Measurements from ENCODE around the gene NMT1.

Gene NMT1

DNA sequence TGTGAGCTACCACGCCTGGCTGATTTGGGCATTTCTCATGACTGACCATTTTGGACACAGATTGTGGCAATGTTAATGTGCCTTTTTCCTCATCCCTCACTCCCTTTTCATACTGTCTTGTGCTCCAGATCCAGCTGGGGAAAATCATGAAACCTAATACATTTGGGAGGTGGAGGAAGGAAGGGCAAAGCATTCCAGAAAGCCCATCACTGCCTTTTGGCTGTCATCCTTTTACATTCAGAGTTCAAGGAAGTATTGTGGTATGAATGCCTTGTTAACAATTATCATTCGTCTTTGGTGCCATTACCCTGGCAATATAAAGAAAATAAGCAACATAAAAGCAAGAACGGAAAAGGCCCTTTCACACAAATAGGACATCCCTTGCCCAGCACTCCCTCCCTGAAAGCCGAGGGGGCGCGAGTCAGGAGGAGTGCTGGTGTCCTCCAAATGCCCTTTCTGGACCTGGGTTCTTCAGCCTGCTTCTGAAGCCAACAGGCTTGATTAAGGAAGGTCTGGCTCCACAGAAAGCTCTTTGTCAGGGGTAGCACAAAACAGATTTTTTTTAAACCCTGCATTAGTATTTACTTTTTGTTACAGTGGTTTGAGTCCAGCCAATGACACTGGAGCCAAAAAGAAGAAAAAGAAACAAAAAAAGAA lies 20.1 kb downstream of the NMT1 start:
- DNase-seq (ENCODE audit: low read depth) = no peak

DNA sequence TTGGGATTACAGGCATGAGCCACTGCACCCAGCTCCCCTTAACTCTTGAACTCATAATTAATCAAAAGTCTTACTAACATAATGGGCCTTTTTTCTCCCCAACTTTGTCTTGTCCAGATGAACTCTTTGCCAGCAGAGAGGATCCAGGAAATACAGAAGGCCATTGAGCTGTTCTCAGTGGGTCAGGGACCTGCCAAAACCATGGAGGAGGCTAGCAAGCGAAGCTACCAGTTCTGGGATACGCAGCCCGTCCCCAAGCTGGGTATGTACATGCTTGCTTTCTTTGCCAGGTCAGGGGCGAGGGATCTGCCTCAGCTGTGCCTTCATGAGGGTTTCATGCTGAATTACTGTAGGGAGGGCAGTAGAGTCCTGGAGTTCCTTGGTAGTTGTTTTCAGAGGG lies 25.3 kb downstream of the NMT1 start:
- no peak for DNase-seq (ENCODE audit: low read depth)

DNA sequence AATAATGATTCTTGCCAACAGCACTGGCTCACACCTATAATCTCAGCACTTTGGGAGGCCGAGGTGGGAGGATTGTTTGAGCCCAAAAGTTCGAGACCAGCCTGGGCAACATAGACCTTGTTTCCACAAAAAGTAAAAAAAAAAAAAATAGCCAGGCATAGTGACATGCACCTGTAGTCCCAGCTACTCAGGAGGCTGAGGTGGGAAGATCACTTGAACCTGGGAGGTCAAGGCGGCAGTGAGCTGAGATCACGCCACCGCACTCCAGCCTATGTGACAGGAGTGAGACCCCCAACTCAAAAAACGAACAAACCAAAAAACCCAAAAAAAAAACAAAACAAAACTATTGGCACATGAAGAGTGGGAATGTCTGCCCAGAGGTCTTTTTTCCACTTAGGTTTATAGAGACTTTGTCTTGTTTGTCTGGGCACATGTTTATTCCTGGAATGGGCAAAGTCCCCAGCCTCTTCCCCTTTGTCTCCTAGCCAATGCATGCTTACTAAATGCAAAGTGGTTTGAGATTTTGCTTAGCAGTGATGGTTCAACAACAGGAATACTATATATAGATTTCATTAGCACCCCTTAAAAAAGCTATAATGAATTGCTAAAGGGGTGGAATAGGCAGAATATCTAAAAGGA lies 25.9 kb downstream of the NMT1 start:
- no peak for DNase-seq (ENCODE audit: low read depth)

DNA sequence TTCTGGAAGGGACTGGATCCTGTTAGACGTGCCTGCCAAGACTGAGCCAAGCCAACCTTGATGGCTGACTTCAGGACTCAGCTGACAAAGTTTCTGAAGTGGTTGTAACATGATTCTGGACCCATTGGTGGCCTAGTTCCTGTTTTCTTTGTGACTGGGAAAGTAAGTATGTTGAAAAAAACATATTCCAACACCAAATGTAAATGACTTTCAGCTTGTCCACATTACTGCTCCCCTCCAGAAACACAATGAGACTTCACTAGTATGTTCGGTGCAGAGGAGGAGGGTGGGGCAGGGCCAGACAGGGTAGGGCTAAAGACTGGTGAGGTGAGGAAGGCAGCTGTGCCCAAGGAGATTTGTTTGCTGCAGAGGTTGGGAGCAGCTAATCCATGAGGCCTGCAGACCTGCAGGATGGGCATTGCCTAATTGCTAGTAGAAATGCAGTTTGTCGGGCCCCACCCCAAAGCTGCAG lies 26.4 kb downstream of the NMT1 start:
- no peak for DNase-seq (ENCODE audit: low read depth)

DNA sequence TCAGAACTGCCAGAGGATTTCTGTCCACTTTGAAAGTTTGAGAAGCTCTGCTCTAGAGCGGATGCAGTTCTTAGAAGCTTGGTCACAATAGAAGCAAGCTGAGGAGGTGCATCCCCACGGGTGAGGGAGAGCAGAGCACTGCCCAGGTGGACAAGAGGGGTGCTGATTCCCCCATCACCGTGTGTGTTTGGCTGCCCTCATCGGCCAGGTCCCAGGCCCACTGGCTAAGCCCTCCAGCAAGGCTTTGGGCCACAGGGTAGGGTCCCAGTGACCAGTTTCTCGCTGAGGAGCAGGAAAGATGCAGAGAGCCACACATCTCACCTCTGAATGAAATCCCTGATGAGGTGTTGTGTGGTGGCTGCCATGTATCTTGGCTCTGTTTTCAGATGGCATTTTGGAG lies 26.9 kb downstream of the NMT1 start:
- no peak for DNase-seq (ENCODE audit: low read depth)

DNA sequence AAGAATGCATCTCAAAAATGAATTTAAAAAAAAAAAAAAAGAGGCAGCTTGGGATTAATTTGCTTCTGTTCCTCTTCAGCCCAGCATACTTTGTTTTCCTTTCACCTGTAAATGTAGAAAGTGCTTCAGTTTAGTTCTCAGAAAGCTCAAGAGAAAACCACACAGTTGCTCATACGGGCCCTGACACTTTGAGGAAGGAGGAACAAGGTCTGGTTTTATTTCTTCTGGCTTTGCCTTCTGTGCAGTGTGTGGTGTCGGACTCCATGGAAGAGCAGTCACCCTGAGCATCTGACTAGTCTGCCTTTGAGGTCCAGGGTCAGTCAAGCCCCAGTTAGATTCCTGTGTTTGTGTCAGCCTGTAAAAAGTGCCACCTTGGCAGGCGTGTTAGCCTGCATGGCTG lies 27.6 kb downstream of the NMT1 start:
- DNase-seq (ENCODE audit: low read depth) = no peak

DNA sequence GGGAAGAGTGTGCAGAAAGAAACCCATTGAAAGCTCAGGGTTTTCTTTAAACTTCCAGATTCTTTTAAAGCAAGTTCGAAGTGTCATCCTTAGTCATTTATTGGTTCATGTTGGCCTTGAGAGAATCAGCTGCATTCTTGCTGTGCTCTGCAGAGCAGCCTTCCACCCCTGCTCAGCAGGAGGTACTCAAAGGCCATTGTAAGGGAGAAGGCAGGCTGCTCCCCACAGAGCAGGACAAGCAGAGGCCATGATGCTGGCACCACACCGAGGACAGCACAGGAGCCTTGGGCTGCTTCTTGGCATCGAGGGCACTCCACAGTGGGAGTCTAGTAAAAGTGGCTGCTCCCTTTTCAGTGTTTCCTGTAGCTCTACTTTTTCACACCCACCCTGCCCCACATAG lies 29.6 kb downstream of the NMT1 start:
- peak; percentile 41 for DNase-seq (ENCODE audit: low read depth)

DNA sequence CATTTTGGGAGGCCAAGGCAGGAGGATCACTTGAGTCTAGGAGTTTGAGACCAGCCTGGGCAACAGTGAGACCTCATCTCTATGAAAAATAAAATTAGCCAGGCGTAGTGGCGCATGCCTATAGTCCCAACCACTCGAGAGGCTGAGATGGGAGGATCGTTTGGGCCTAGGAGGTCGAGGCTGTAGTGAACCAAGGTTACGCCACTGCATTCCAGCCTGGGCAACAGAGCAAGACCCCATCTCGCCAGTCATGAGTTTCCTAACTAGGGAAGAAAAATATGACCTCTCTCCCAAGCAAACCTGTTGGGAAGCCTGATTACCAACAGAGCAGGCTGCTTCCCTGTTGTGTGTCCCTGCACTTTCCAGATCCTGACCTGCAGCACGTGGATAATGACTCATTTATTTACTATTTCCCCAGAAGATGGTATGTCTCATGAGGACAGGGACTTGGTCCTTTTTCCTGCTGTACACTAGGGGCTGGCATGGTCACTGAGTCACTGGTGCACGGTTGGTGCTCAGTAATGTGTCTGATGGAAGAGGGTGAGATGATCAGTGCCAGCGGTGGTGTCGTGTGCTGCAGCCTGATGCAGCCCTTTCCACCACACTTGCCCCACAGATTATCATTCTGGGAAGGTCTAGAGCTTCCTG lies 30.8 kb downstream of the NMT1 start:
- DNase-seq (ENCODE audit: low read depth) = peak; percentile 73

DNA sequence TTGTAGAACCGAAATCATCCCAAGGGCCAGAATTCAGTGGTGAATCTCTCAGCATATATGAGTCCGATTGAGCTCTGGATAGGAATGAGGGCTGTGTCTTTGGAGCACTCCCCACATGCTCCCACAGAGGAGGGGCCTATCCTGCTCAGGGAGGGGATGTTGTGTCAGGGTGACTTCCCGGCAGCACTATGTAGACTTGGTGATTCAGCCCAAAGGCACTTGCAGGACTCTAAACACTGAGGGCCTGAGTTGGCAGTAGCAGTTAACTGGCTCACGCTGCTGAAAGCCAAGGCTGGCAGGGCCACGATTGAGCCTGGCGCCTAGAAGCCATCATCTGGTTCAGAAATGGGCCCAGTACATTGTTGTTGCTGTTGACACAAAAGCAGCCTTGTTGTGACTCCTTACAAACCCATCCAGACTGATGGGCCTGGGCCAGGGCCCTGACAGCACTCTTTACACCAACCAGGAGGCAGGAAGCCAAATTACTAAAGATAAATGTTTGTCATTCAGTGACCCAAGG lies 31.9 kb downstream of the NMT1 start:
- DNase-seq (ENCODE audit: low read depth) = peak; percentile 100

DNA sequence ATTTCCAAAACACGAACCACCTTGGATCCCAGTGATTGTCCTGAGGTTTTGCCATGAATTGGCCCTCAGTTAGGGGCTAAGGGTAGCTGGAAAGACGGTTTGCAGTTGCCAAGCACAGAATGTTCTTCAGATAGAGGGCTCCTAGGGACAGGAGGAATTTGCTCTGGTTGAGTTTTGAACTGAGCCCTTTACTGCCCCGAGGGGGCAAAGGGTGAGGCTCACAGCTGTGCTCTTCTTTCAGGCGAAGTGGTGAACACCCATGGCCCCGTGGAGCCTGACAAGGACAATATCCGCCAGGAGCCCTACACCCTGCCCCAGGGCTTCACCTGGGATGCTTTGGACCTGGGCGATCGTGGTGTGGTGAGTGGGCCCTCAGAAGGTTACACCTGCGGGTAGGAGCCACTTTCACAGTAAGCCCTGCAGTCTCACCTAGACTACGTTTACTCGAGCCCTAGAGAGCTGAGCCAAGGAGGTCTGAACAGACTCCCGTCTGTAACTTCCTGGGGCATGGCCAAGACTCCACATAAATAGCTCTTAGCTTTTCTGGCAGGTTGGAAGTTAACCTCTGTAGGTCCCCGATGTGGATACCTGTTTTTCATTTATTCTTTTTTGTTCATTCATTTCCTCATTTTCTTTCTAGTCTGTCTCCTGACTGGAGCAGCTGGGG lies 32.5 kb downstream of the NMT1 start:
- no peak for DNase-seq (ENCODE audit: low read depth)

DNA sequence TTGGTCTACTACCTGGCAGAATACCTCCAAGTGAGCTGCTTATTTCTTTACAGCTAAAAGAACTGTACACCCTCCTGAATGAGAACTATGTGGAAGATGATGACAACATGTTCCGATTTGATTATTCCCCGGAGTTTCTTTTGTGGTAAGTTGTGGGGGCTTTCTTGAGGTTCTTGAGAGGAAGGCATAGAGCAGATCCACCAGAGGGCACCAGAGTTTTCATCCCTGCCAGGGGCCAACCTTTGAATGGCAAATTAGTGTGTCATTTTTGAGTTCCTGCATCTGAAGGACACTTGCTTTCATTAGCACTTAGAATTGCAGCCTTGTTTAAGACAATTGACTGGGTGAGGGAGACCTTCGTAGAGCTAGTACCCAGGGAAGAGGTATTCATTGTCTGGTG lies 35.0 kb downstream of the NMT1 start:
- DNase-seq (ENCODE audit: low read depth) = peak; percentile 66

DNA sequence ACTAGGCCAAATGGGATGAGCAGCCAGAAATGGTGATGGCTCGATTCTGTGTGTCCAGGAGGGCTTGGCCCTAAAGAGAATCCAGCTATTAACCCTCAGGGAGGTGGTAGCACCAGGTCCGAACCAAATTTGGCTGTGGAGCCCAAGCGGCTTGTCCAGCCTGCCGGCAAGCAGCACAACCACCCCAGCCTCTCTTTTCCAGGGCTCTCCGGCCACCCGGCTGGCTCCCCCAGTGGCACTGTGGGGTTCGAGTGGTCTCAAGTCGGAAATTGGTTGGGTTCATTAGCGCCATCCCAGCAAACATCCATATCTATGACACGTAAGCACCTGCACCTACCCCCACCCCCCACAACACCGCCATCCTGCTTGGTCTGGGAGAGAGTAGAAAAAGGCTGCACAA lies 35.8 kb downstream of the NMT1 start:
- no peak for DNase-seq (ENCODE audit: low read depth)

DNA sequence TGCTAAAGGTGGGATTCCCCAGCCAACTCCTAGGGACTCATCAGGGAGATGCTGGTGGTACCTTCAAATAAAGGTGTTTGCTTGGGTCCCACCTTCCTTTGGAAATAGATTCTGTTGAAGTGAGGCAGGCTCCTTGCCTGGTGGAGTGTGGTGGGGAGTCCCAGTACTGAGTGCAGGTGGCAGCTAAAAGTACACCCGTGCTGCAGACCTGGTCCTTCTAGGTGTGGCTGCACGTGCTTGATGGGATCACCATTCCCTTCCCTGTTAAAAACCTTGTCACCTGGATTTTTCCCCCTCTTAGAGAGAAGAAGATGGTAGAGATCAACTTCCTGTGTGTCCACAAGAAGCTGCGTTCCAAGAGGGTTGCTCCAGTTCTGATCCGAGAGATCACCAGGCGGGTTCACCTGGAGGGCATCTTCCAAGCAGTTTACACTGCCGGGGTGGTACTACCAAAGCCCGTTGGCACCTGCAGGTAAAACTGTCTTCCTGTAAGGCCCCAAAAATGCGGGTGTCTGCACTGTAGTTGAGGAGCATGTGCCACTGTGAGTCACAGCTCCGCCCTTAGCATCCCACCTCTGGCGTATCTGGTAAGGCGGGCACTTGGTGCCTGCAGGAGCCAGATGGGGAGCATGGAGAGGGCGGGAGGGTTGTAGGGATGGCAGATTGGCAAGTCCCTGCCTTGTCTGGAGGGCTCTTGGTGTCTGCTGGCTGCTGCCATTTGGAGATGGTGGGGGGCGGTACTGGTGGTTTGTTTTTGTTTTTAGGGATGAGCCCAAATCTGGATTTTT lies 37.2 kb downstream of the NMT1 start:
- DNase-seq (ENCODE audit: low read depth) = no peak

DNA sequence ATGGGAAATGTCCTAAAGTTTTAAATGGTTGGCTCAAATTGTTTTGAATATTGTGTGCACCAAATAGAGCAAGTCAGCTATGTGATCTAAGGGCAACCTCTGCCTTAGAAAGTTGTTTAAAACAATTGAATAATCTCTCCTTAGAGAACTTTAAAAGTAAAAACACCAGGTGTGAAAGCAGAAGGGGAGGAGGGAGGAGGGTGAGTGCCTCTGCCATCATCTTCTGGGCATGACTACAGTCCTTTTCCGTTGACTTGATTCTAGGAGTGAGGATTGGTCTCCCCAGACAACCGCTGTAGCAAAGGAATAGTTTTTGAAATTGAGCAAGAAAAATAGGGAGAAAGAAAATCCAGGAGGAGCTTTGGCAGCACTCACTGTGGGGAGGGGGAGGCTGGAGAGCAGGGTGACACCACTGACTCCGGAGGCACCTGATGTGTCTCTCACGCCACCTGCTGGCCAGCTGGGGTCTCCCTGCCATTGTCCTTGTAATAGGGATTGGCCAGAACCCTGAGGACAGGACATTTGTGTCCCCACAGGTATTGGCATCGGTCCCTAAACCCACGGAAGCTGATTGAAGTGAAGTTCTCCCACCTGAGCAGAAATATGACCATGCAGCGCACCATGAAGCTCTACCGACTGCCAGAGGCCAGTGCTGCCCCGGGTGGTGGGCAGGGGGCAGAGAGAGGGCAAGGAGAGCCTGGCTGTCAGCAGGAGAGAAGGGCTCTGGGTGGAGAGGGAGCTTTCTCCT lies 37.9 kb downstream of the NMT1 start:
- DNase-seq (ENCODE audit: low read depth) = peak; percentile 79

DNA sequence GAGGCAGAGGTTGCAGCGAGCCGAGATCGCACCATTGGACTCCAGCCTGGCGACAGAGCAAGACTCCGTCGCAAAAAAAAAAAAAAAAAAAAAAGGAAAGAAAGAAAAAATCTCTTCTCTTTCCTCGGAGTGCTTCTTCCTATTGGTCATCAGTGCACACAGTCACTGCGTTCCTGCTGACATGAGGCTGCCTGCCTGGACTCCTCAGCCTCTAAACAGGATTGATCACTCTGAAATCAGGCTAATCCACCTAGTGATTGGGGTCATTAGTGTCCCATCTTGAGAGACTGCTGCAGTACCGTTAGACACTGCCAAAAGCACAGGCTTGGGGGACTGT lies 40.4 kb downstream of the NMT1 start:
- DNase-seq (ENCODE audit: low read depth) = no peak

DNA sequence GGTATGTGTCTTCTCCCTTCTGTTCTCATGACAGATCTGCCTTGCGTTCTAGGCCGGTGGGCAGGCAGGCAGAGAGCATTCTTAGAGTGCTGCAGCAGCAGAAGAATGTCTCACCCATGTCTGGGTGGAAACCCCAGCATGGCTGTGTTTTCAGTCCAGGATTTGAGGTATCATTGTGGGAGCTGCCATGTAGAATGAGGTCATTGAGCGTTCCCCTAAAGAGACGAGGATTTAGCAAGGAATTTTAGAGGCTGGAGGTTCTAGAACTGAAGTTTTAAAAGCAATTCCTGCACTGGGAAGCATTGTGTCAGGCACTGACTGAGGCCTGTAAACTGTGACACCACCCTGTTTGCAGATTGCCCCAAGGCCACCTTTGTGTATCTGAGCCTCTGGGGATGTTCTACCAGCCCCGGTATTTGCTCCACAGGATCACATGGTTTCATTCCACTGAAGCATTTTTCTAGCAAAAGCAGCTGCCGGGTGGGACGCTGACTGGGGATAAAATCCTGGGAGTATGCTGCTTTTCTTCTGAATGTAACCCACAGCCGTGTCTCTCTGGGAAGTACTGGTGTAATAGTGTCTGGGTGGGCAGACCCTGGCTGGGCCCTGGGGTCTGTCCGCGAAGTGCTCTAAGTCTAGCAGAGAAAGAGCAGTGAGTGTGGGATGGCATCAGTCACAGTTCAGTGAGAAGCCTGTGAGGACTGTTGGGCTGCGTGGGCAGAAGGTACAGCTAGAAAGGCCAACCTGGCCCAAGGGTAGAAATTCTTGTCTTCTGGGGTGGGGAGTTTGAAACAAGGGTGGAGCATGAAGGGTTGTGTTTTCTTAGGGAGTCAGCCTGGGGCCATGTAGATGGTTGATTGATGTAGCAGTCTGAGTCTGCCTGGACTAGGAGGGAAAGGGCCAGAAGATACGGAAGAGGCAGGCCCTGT lies 41.0 kb downstream of the NMT1 start:
- DNase-seq (ENCODE audit: low read depth) = no peak

DNA sequence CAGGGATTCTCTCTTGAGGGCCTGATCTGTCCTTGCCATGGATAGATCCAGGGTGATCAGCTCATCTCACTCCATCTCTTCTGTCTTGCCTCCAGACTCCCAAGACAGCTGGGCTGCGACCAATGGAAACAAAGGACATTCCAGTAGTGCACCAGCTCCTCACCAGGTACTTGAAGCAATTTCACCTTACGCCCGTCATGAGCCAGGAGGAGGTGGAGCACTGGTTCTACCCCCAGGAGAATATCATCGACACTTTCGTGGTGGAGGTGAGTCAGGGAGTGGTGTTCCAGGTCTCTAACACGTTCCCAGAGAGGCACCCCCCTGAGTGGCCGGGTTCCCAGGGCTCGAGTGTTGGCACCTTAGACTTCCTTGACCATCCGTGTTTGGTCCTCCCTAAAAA lies 41.7 kb downstream of the NMT1 start:
- DNase-seq (ENCODE audit: low read depth) = no peak

DNA sequence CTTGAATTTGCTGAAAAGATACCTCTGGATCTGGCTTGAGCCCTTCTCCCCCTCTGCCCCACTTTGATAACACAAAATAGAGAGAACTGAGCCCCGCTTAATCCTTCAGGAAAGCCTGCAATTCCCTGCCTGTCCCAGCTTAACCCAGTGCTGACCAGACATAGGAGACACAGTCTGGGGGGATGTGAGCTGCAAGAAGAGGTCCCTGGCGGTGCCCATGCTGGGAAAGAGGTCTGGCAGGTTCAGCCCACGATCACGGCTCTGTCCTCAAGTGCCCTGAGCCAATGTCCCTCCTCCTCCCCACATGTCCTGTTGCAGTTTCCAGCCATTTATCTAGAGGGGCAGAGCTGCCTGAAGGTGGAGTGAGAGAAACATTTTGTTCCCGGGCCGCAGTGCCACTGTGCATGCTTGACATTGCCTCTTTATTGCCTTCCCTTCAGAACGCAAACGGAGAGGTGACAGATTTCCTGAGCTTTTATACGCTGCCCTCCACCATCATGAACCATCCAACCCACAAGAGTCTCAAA lies 42.2 kb downstream of the NMT1 start:
- DNase-seq (ENCODE audit: low read depth) = no peak

DNA sequence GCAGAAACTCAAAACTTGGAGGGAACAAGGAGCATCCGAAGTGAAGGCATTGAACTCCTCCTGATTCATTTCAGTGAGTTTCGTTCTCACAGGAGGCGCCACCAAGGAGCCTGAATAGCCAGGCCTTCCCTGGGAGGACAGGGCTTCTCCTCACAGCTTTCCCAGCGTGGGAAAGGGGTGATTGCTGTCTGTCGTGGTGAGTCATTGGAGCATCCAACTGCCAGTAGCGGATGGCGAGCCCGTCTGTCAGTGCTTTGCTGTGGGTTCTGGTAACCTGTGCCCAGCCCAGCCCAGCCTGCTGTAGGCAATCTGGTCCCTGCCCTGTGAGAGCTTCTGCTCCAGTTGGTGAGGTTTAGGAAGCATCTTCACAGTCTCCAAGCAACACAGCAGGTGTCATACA lies 42.9 kb downstream of the NMT1 start:
- no peak for DNase-seq (ENCODE audit: low read depth)

DNA sequence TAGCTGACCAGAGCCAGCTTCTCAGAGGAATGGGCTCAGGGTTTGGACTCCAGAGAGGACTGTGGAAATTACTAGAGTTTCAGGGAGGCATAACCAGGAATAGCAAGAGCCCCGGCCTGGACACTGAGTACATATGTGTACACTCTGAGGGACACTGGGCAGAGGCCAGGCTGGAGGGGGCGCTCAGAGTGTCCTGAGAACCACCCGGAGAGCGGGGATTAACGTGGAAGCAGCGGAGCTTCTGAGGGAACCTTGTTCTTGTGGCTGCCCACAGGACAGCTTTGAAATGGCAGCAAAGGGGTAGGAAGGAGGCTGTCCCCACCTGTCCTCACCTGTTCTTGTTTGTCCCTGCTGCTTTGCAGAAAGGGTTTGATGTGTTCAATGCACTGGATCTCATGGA lies 43.4 kb downstream of the NMT1 start:
- no peak for DNase-seq (ENCODE audit: low read depth)
